Right atrium auricular region (tissue), 2 donors: ENCODE measurements around the gene KCNJ10. TPM values are rescaled to one million over a fixed set of nuclear protein-coding genes. Genes with fewer than 3 reads are reported as not detected.
A peak's percentile ranks its signal among the peaks of the same experiment; 100 is the strongest.

Experiments used
- DNase-seq: peaks from one replicate; pipeline ENCODE4 v3.0.0-alpha.2; 2019; ENCODE audit warnings: low spot score
- H3K27ac ChIP-seq, 2 donors: fragments of 200-600 bp; sonication (generic); 1 replicate in 1 of 2; 2 replicates in 1 of 2; pipeline ENCODE4 v1.5.1; 2016 to 2019
- H3K27me3 ChIP-seq, 2 donors: fragments of 200-600 bp; sonication (generic); one replicate each; pipeline versions ENCODE4 v1.5.1 to v1.6.0; 2017 to 2019
- H3K36me3 ChIP-seq: fragments of 200-600 bp; sonication (generic); one replicate; pipeline ENCODE4 v1.5.1; 2016
- H3K4me1 ChIP-seq, 2 donors: fragments of 200-600 bp; sonication (generic); one replicate each; pipeline versions ENCODE4 v1.5.1 to v1.6.0; 2017 to 2019
- H3K4me3 ChIP-seq, 2 donors: fragments of 200-600 bp; sonication (generic); 1 replicate in 1 of 2; 2 replicates in 1 of 2; pipeline ENCODE4 v1.5.1; 2017 to 2019; ENCODE audit warnings: mild to moderate bottlenecking in 1 of 2, moderate library complexity in 1 of 2
- H3K9me3 ChIP-seq, 2 donors: fragments of 200-600 bp; sonication (generic); one replicate each; pipeline ENCODE4 v1.5.1; 2019
- total RNA-seq, 2 donors: library from RNA; depleted of rRNA; stranded (reverse); fragments of >200 nt; gene quantifications; one replicate each; pipeline ENCODE4 v1.1.0, GENCODE V29; 2016
- TF ChIP-seq, protein P1 (sequence below), 2 donors: fragments of 200-600 bp; sonication (generic); IDR thresholded peaks; one replicate each; pipeline ENCODE4 v1.5.1; 2019; ENCODE audit warnings: antibody characterized with exemption in 2 of 2

The KCNJ10 gene
- total RNA-seq, 2 donors from 2014 or later, result 0.20 TPM; not detected in 1

DNA sequence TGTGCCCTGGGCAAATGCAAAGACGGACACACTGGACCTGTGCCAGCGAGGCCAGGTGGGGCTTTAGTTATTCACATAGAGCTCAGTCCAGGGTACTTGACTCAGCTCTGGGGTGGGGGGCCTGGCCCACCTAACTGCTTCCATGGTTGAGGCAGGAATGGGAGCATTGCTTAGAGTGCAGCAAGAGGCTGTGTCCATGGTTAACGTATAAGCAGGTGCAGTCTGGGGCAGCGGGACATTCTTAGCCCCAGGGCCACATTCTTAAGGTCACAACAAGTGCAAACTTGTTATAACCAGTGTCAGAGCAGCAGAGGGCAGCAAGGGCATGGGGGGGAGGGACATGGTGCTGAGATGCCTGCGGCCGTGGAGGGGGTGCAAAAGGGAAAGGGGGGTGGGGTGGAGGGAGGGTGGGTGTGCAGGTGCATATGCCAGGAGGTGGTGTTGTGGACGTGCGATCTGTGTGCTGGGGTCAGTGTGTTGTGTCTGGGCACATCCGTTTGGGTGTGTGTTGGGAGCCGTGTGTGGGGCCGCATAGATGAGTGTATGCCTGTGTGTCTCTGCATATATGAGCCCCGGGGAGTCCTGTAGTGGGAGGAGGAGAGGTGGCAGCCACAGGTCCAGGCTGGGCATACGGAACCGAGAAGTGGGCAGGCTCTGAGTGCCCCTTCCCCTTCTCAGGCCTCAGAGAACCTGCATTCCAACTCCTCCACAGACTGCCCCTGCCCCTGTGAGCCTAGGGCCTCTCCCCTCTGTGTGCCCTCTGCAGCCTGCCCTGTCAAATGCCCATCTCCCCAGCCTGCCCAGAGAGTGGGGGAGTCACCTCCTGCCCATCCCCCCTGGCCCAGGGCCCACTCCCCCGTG lies 8.4 kb downstream of the KCNJ10 start:
- H3K27ac ChIP-seq, result no peak overlapping the region
- H3K9me3 ChIP-seq, result no peaks in the 10 kb centered on the region
- no peak for DNase-seq
- no peaks in the 10 kb centered on the region for H3K4me1 ChIP-seq
- no peak overlapping the region for H3K4me3 ChIP-seq
- TF ChIP-seq, protein P1, sequence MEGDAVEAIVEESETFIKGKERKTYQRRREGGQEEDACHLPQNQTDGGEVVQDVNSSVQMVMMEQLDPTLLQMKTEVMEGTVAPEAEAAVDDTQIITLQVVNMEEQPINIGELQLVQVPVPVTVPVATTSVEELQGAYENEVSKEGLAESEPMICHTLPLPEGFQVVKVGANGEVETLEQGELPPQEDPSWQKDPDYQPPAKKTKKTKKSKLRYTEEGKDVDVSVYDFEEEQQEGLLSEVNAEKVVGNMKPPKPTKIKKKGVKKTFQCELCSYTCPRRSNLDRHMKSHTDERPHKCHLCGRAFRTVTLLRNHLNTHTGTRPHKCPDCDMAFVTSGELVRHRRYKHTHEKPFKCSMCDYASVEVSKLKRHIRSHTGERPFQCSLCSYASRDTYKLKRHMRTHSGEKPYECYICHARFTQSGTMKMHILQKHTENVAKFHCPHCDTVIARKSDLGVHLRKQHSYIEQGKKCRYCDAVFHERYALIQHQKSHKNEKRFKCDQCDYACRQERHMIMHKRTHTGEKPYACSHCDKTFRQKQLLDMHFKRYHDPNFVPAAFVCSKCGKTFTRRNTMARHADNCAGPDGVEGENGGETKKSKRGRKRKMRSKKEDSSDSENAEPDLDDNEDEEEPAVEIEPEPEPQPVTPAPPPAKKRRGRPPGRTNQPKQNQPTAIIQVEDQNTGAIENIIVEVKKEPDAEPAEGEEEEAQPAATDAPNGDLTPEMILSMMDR (IDR thresholded peaks at IDR 0.05), result no peak
- H3K27me3 ChIP-seq, result no peaks in the 10 kb centered on the region
- no peaks in the 10 kb centered on the region for H3K36me3 ChIP-seq

- TF ChIP-seq, protein P1 (IDR thresholded peaks at IDR 0.05), result peak in 1 of 2 donors; percentile 29
- Histone ChIP-seq H3K27ac (no peak overlapping the region), H3K4me3 (no peak overlapping the region), H3K36me3 (no peaks in the 10 kb centered on the region), H3K27me3 (no peaks in the 10 kb centered on the region), H3K9me3 (no peaks in the 10 kb centered on the region), H3K4me1 (no peaks in the 10 kb centered on the region)
- DNase-seq, result no peak
Measured at GRCh38 chr1:160058087-160058486, 11.9 kb downstream of the KCNJ10 start.

DNA sequence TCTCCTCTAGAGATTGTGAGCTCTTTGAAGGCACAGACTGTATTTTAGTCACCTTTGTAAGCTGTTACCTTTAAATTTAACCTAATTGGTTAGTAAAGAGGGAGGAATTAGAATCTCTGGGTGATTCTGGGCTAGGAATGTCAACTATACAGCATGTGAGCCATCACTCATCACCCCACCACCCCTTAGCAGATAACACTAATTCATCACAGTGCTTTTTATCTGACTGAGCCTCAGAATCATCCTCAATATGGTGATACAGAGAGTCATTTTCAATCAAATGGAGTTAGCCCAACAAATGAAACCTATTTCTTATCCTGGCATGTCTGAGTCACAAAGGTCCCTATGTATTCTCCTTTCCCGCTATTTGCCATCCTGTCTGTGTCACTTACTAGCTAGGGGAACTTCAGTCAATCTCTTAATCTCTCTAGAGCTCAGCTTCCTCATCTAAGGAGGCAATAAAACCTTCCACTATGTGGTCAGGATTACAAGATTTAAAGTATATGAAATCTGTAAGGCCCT lies 13.3 kb downstream of the KCNJ10 start:
- no peak for DNase-seq
- Histone ChIP-seq H3K27ac (no peak overlapping the region), H3K9me3 (no peaks in the 10 kb centered on the region), H3K36me3 (no peaks in the 10 kb centered on the region), H3K27me3 (no peaks in the 10 kb centered on the region), H3K4me1 (no peaks in the 10 kb centered on the region), H3K4me3 (no peak overlapping the region)
- TF ChIP-seq, protein P1 (IDR thresholded peaks at IDR 0.05), result no peak

DNA sequence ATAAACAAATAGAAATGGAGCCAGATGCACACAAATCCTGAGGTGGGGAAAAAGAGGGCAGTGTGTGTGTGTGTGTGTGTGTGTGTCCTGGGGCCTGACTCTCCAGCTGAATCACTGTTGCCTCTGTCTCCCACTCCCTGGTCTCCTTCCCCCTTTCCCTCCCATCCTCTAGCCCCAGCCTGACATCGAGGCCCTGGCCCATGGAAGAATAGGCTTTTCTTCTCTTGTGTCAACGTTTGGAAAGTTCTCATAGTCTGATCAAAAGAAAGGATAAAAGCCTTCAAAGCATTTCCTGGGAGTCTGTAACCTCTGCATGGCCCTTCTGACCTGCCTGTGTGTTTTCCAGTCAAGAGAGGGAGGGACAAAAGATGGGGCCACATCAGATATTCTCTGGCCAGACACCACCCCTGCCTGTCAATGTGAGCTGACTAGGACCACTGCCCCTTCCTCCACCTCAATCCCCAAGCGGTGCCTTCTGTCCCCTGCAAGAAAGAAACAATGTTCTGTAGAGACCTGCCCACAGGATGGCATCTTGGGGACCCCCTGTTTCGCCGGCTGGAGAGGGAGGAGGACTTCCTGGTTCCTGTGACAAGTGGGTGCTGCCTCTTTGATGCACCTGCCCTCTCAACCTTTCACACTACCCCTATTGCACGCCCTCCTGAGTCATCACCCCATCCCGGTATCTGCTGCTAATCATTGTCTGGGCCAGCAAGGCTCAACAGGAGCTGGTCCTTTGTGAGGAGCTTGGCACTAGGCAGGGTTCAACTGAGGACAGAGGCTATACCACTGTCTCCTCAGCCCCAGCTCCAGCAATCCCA lies 16.2 kb downstream of the KCNJ10 start:
- H3K36me3 ChIP-seq, result no peaks in the 10 kb centered on the region
- no peaks in the 10 kb centered on the region for H3K27me3 ChIP-seq
- H3K4me1 ChIP-seq, result no peaks in the 10 kb centered on the region
- no peak overlapping the region for H3K27ac ChIP-seq
- H3K9me3 ChIP-seq, result no peaks in the 10 kb centered on the region
- DNase-seq, result no peak
- H3K4me3 ChIP-seq, result no peak overlapping the region
- TF ChIP-seq, protein P1 (IDR thresholded peaks at IDR 0.05), result no peak

GRCh38 chr1:160052936-160053335 lies 17.0 kb downstream of the KCNJ10 start:
- Histone ChIP-seq H3K27ac (no peak overlapping the region), H3K36me3 (no peaks in the 10 kb centered on the region), H3K4me1 (no peaks in the 10 kb centered on the region), H3K9me3 (no peaks in the 10 kb centered on the region), H3K27me3 (no peaks in the 10 kb centered on the region), H3K4me3 (no peak overlapping the region)
- TF ChIP-seq, protein P1 (IDR thresholded peaks at IDR 0.05), result no peak
- no peak for DNase-seq
